Measurements from ENCODE around the gene BCL11A.

Gene BCL11A

GRCh38 chr2:60490848-60491247 is 62.6 kb downstream of the BCL11A start:
- Histone ChIP-seq H3K4me3 (ENCODE audit: low read length in 2 of 2) (no peak overlapping the region), H3K4ac (ENCODE audit: low read length) (no peak overlapping the region), H3K79me1 (ENCODE audit: low read depth, low read length) (no peaks in the 10 kb centered on the region), H4K91ac (ENCODE audit: low read depth, low read length, poor library complexity) (no peak overlapping the region), H3K36me3 (replicated peaks in 1 of 2; ENCODE audit: control insufficient read depth in 2 of 2, insufficient read depth in 2 of 2, low read length in 2 of 2) (no peaks in the 10 kb centered on the region), H3K4me2 (ENCODE audit: insufficient read depth, low read length, poor library complexity, severe bottlenecking) (no peak overlapping the region), H3K14ac (ENCODE audit: low read length) (no peak overlapping the region), H4K8ac (ENCODE audit: low read depth, low read length) (no peak overlapping the region), H2AFZ (ENCODE audit: low read length) (no peak overlapping the region), H3K23ac (ENCODE audit: low read depth, low read length, poor library complexity) (no peak overlapping the region), H3K9me3 (replicated peaks in 1 of 2; ENCODE audit: control insufficient read depth in 2 of 2, insufficient read depth in 1 of 2, low read depth in 1 of 2, low read length in 2 of 2) (no peaks in the 10 kb centered on the region), H2BK5ac (ENCODE audit: low read length) (no peak overlapping the region), H2BK15ac (ENCODE audit: low read length) (no peak overlapping the region), H2AK5ac (ENCODE audit: low read depth, low read length) (no peak overlapping the region), H3K27me3 (ENCODE audit: control insufficient read depth in 3 of 3, insufficient read depth in 3 of 3, low read depth in 1 of 3, low read length in 3 of 3) (no peaks in the 10 kb centered on the region), H3K9ac (ENCODE audit: low read depth, low read length, poor library complexity) (no peak overlapping the region), H3K18ac (ENCODE audit: low read length) (no peak overlapping the region), H3K27ac (replicated peaks; ENCODE audit: low read length) (no peak overlapping the region), H2BK12ac (ENCODE audit: low read length) (no peak overlapping the region), H2BK120ac (ENCODE audit: low read depth, low read length) (no peak overlapping the region), H3K4me1 (ENCODE audit: control insufficient read depth in 2 of 2, insufficient read depth in 1 of 2, low read depth in 1 of 2, low read length in 2 of 2) (peaks cover 0 to 4% of the 10 kb centered on the region in 2 donors)
- DNase-seq (ENCODE audit: low spot score), result no peak
- WGBS, 2 donors (ENCODE audit: extremely low coverage in 2 of 2, insufficient read length in 2 of 2, insufficient replicate concordance in 1 of 2), result no CpG with 5 or more reads among the region's 4 CpGs

- WGBS, 2 donors (ENCODE audit: extremely low coverage in 2 of 2, insufficient read length in 2 of 2, insufficient replicate concordance in 1 of 2), result no CpG with 5 or more reads among the region's 1 CpG
- Histone ChIP-seq H2AFZ (ENCODE audit: low read length) (no peak overlapping the region), H4K8ac (ENCODE audit: low read depth, low read length) (no peak overlapping the region), H3K14ac (ENCODE audit: low read length) (no peak overlapping the region), H3K4me2 (ENCODE audit: insufficient read depth, low read length, poor library complexity, severe bottlenecking) (no peak overlapping the region), H2BK120ac (ENCODE audit: low read depth, low read length) (no peak overlapping the region), H2BK12ac (ENCODE audit: low read length) (no peak overlapping the region), H4K91ac (ENCODE audit: low read depth, low read length, poor library complexity) (no peak overlapping the region), H3K79me1 (ENCODE audit: low read depth, low read length) (no peaks in the 10 kb centered on the region), H2BK5ac (ENCODE audit: low read length) (no peak overlapping the region), H3K27ac (replicated peaks; ENCODE audit: low read length) (no peak overlapping the region), H2AK5ac (ENCODE audit: low read depth, low read length) (no peak overlapping the region), H3K4me1 (ENCODE audit: control insufficient read depth in 2 of 2, insufficient read depth in 1 of 2, low read depth in 1 of 2, low read length in 2 of 2) (peaks cover 0 to 4% of the 10 kb centered on the region in 2 donors), H3K4me3 (ENCODE audit: low read length in 2 of 2) (no peak overlapping the region), H3K4ac (ENCODE audit: low read length) (no peak overlapping the region), H3K18ac (ENCODE audit: low read length) (no peak overlapping the region), H3K27me3 (ENCODE audit: control insufficient read depth in 3 of 3, insufficient read depth in 3 of 3, low read depth in 1 of 3, low read length in 3 of 3) (no peaks in the 10 kb centered on the region), H2BK15ac (ENCODE audit: low read length) (no peak overlapping the region), H3K23ac (ENCODE audit: low read depth, low read length, poor library complexity) (no peak overlapping the region), H3K9ac (ENCODE audit: low read depth, low read length, poor library complexity) (no peak overlapping the region), H3K9me3 (replicated peaks in 1 of 2; ENCODE audit: control insufficient read depth in 2 of 2, insufficient read depth in 1 of 2, low read depth in 1 of 2, low read length in 2 of 2) (no peaks in the 10 kb centered on the region), H3K36me3 (replicated peaks in 1 of 2; ENCODE audit: control insufficient read depth in 2 of 2, insufficient read depth in 2 of 2, low read length in 2 of 2) (no peaks in the 10 kb centered on the region)
- no peak for DNase-seq (ENCODE audit: low spot score)
These were observed 63.0 kb downstream of the BCL11A start for GRCh38 chr2:60490441-60490840.

- no peak overlapping the region for H3K4ac ChIP-seq (ENCODE audit: low read length)
- H2BK120ac ChIP-seq (ENCODE audit: low read depth, low read length), result no peak overlapping the region
- H2AFZ ChIP-seq (ENCODE audit: low read length), result no peak overlapping the region
- H4K8ac ChIP-seq (ENCODE audit: low read depth, low read length), result no peak overlapping the region
- no peak overlapping the region for H4K91ac ChIP-seq (ENCODE audit: low read depth, low read length, poor library complexity)
- H3K79me1 ChIP-seq (ENCODE audit: low read depth, low read length), result no peaks in the 10 kb centered on the region
- H3K4me2 ChIP-seq (ENCODE audit: insufficient read depth, low read length, poor library complexity, severe bottlenecking), result no peak overlapping the region
- no peak overlapping the region for H3K18ac ChIP-seq (ENCODE audit: low read length)
- no peak overlapping the region for H3K9ac ChIP-seq (ENCODE audit: low read depth, low read length, poor library complexity)
- H3K9me3 ChIP-seq (replicated peaks in 1 of 2; ENCODE audit: control insufficient read depth in 2 of 2, insufficient read depth in 1 of 2, low read depth in 1 of 2, low read length in 2 of 2), result no peaks in the 10 kb centered on the region
- no peak for DNase-seq (ENCODE audit: low spot score)
- no peak overlapping the region for H3K4me3 ChIP-seq (ENCODE audit: low read length in 2 of 2)
- H2BK15ac ChIP-seq (ENCODE audit: low read length), result no peak overlapping the region
- WGBS, 2 donors (ENCODE audit: extremely low coverage in 2 of 2, insufficient read length in 2 of 2, insufficient replicate concordance in 1 of 2), result no CpG with 5 or more reads among the region's 4 CpGs
- H3K23ac ChIP-seq (ENCODE audit: low read depth, low read length, poor library complexity), result no peak overlapping the region
- H2AK5ac ChIP-seq (ENCODE audit: low read depth, low read length), result no peak overlapping the region
- peaks cover 0 to 8% of the 10 kb centered on the region in 2 donors for H3K4me1 ChIP-seq (ENCODE audit: control insufficient read depth in 2 of 2, insufficient read depth in 1 of 2, low read depth in 1 of 2, low read length in 2 of 2)
- no peaks in the 10 kb centered on the region for H3K27me3 ChIP-seq (ENCODE audit: control insufficient read depth in 3 of 3, insufficient read depth in 3 of 3, low read depth in 1 of 3, low read length in 3 of 3)
- H2BK5ac ChIP-seq (ENCODE audit: low read length), result no peak overlapping the region
- no peak overlapping the region for H3K14ac ChIP-seq (ENCODE audit: low read length)
- H2BK12ac ChIP-seq (ENCODE audit: low read length), result no peak overlapping the region
- H3K36me3 ChIP-seq (replicated peaks in 1 of 2; ENCODE audit: control insufficient read depth in 2 of 2, insufficient read depth in 2 of 2, low read length in 2 of 2), result no peaks in the 10 kb centered on the region
- no peak overlapping the region for H3K27ac ChIP-seq (replicated peaks; ENCODE audit: low read length)
These were observed 64.2 kb downstream of the BCL11A start for GRCh38 chr2:60489289-60489688.

- Histone ChIP-seq H2AK5ac (ENCODE audit: low read depth, low read length) (no peak overlapping the region), H2AFZ (ENCODE audit: low read length) (no peak overlapping the region), H3K4me1 (ENCODE audit: control insufficient read depth in 2 of 2, insufficient read depth in 1 of 2, low read depth in 1 of 2, low read length in 2 of 2) (peaks cover 0 to 8% of the 10 kb centered on the region in 2 donors), H3K27me3 (ENCODE audit: control insufficient read depth in 3 of 3, insufficient read depth in 3 of 3, low read depth in 1 of 3, low read length in 3 of 3) (no peaks in the 10 kb centered on the region), H3K14ac (ENCODE audit: low read length) (no peak overlapping the region), H3K79me1 (ENCODE audit: low read depth, low read length) (no peaks in the 10 kb centered on the region), H3K36me3 (replicated peaks in 1 of 2; ENCODE audit: control insufficient read depth in 2 of 2, insufficient read depth in 2 of 2, low read length in 2 of 2) (no peaks in the 10 kb centered on the region), H3K4me2 (ENCODE audit: insufficient read depth, low read length, poor library complexity, severe bottlenecking) (no peak overlapping the region), H3K23ac (ENCODE audit: low read depth, low read length, poor library complexity) (no peak overlapping the region), H2BK120ac (ENCODE audit: low read depth, low read length) (no peak overlapping the region), H2BK15ac (ENCODE audit: low read length) (no peak overlapping the region), H2BK5ac (ENCODE audit: low read length) (no peak overlapping the region), H4K91ac (ENCODE audit: low read depth, low read length, poor library complexity) (no peak overlapping the region), H3K9me3 (replicated peaks in 1 of 2; ENCODE audit: control insufficient read depth in 2 of 2, insufficient read depth in 1 of 2, low read depth in 1 of 2, low read length in 2 of 2) (no peaks in the 10 kb centered on the region), H4K8ac (ENCODE audit: low read depth, low read length) (no peak overlapping the region), H3K4me3 (ENCODE audit: low read length in 2 of 2) (no peak overlapping the region), H2BK12ac (ENCODE audit: low read length) (no peak overlapping the region), H3K9ac (ENCODE audit: low read depth, low read length, poor library complexity) (no peak overlapping the region), H3K4ac (ENCODE audit: low read length) (no peak overlapping the region), H3K18ac (ENCODE audit: low read length) (no peak overlapping the region), H3K27ac (replicated peaks; ENCODE audit: low read length) (no peak overlapping the region)
- no peak for DNase-seq (ENCODE audit: low spot score)
- WGBS, 2 donors (ENCODE audit: extremely low coverage in 2 of 2, insufficient read length in 2 of 2, insufficient replicate concordance in 1 of 2), result no CpG with 5 or more reads among the region's 3 CpGs
These were observed 65.2 kb downstream of the BCL11A start for GRCh38 chr2:60488291-60488690.
